Ishikawa (cell line): ENCODE data around the gene ACSBG1.

Experiments used
- CEBPB ChIP-seq: IDR thresholded peaks from 2 replicates; pipeline ENCODE4 v1.6.1; 2012
- CREB1 ChIP-seq: IDR thresholded peaks from 2 replicates; pipeline ENCODE4 v1.6.1; 2012; ENCODE audit warnings: low read depth
- EGR1 ChIP-seq: IDR thresholded peaks from 2 replicates; pipeline ENCODE4 v1.6.1; 2012
- EP300 ChIP-seq: IDR thresholded peaks from 2 replicates; pipeline ENCODE4 v1.6.1; 2012; ENCODE audit warnings: borderline replicate concordance
- FOXM1 ChIP-seq: IDR thresholded peaks from 2 replicates; pipeline ENCODE4 v1.6.1; 2012; ENCODE audit warnings: low read depth, borderline replicate concordance
- MAX ChIP-seq: IDR thresholded peaks from 2 replicates; pipeline ENCODE4 v1.6.1; 2012
- NFIC ChIP-seq: IDR thresholded peaks from 2 replicates; pipeline ENCODE4 v1.6.1; 2012
- RAD21 ChIP-seq: IDR thresholded peaks from 2 replicates; pipeline ENCODE4 v1.6.1; 2012; ENCODE audit warnings: low read depth
- REST ChIP-seq: IDR thresholded peaks from 2 replicates; pipeline ENCODE4 v1.6.1; 2012; ENCODE audit warnings: low read depth, mild to moderate bottlenecking
- TAF1 ChIP-seq: IDR thresholded peaks from 2 replicates; pipeline ENCODE4 v1.6.1; 2012; ENCODE audit warnings: low read depth, mild to moderate bottlenecking
- TCF12 ChIP-seq: IDR thresholded peaks from 2 replicates; pipeline ENCODE4 v1.6.1; 2012; ENCODE audit warnings: low read depth
- TEAD4 ChIP-seq: IDR thresholded peaks from 2 replicates; pipeline ENCODE4 v1.6.1; 2012
- USF1 ChIP-seq: IDR thresholded peaks from 2 replicates; pipeline ENCODE4 v1.6.1; 2012
- YY1 ChIP-seq: IDR thresholded peaks from 2 replicates; pipeline ENCODE4 v1.6.1; 2012; ENCODE audit warnings: low read depth
- ZBTB7A ChIP-seq: IDR thresholded peaks from 2 replicates; pipeline ENCODE4 v1.6.1; 2012; ENCODE audit warnings: low read depth

The ACSBG1 gene

GRCh38 chr15:78205856-78206255, 28.5 kb downstream of the ACSBG1 start:
- TF ChIP-seq TAF1, result no peak
- no peak for TF ChIP-seq RAD21
- TF ChIP-seq TCF12, result no peak
- TF ChIP-seq YY1, result no peak
- no peak for TF ChIP-seq FOXM1
- TF ChIP-seq EGR1, result no peak
- TF ChIP-seq EP300, result no peak
- TF ChIP-seq REST, result no peak
- no peak for TF ChIP-seq CEBPB
- no peak for TF ChIP-seq USF1
- TF ChIP-seq NFIC, result no peak
- TF ChIP-seq ZBTB7A, result no peak
- no peak for TF ChIP-seq TEAD4
- TF ChIP-seq MAX, result no peak

- TF ChIP-seq RAD21, result no peak
Measured at GRCh38 chr15:78205337-78205736, 29.0 kb downstream of the ACSBG1 start.

- no peak for TF ChIP-seq USF1
- TF ChIP-seq REST, result no peak
- no peak for TF ChIP-seq EGR1
- peak; percentile 21; the same call in 1 of the 2 replicates for TF ChIP-seq TCF12
- no peak for TF ChIP-seq TAF1
- no peak for TF ChIP-seq CEBPB
- TF ChIP-seq CREB1, result no peak
- TF ChIP-seq NFIC, result no peak
- TF ChIP-seq RAD21, result no peak
- no peak for TF ChIP-seq TEAD4
- 0 out of 2 replicates have a peak, but pooled peaks have one; percentile 15 for TF ChIP-seq EP300
- TF ChIP-seq YY1, result no peak
- TF ChIP-seq MAX, result no peak
- no peak for TF ChIP-seq ZBTB7A
- TF ChIP-seq FOXM1, result no peak
Measured at GRCh38 chr15:78204351-78205309, 29.7 kb downstream of the ACSBG1 start.

- TF ChIP-seq CREB1 (no peak), MAX (no peak), FOXM1 (no peak), REST (no peak), TAF1 (no peak), USF1 (no peak), EGR1 (no peak), NFIC (no peak), EP300 (no peak), YY1 (no peak), TCF12 (no peak), CEBPB (no peak), RAD21 (no peak), TEAD4 (no peak), ZBTB7A (no peak)
Measured at GRCh38 chr15:78203346-78204225, 30.8 kb downstream of the ACSBG1 start.
